HepG2 (cell line): Measurements from ENCODE around the gene ATG13. TPM values are rescaled to one million over a fixed set of nuclear protein-coding genes. Genes with fewer than 3 reads are reported as not detected.

Source experiments
- BCL6 ChIP-seq: IDR thresholded peaks from 2 replicates; pipeline ENCODE4 v1.6.1; 2016; ENCODE audit warnings: missing genetic modification reagents, missing compliant biosample characterization
- DR1 ChIP-seq: sonication (generic); formaldehyde crosslinking; IDR thresholded peaks from 2 replicates; pipeline ENCODE4 v1.8.0; 2021; ENCODE audit warnings: mild to moderate bottlenecking, missing genetic modification reagents, inconsistent platforms
- FOSL2 ChIP-seq: sonication (generic); formaldehyde crosslinking; IDR thresholded peaks from 2 replicates; pipeline ENCODE4 v1.4.0; 2020; ENCODE audit warnings: missing genetic modification reagents
- HDAC2 ChIP-seq: sonication (generic); formaldehyde crosslinking; IDR thresholded peaks from 2 replicates; pipeline ENCODE4 v1.4.0; 2020; ENCODE audit warnings: missing genetic modification reagents
- MXD4 ChIP-seq: IDR thresholded peaks from 2 replicates; pipeline ENCODE4 v1.6.1; 2016; ENCODE audit warnings: mild to moderate bottlenecking, missing biosample characterization, missing genetic modification reagents
- RXRA ChIP-seq: sonication (generic); formaldehyde crosslinking; IDR thresholded peaks from 2 replicates; pipeline ENCODE4 v1.5.1; 2020; ENCODE audit warnings: missing genetic modification reagents
- SALL1 ChIP-seq: sonication (generic); formaldehyde crosslinking; IDR thresholded peaks from 2 replicates; pipeline ENCODE4 v1.8.0; 2022; ENCODE audit warnings: mild to moderate bottlenecking, missing genetic modification reagents
- SIN3A ChIP-seq: IDR thresholded peaks from 2 replicates; pipeline ENCODE4 v1.6.1; 2011; ENCODE audit warnings: low read depth, mild to moderate bottlenecking, control low read depth, low read length, borderline replicate concordance
- SMARCC2 ChIP-seq: fragments of 450-650 bp; IDR thresholded peaks from 2 replicates; pipeline ENCODE4 v1.6.1; 2017; ENCODE audit warnings: antibody characterized with exemption, mild to moderate bottlenecking
- WIZ ChIP-seq: sonication (generic); formaldehyde crosslinking; IDR thresholded peaks from 2 replicates; pipeline ENCODE4 v1.5.1; 2020; ENCODE audit warnings: mild to moderate bottlenecking, missing genetic modification reagents
- YY1 ChIP-seq: IDR thresholded peaks from 2 replicates; pipeline ENCODE4 v1.6.1; 2011; ENCODE audit warnings: low read length, low read depth, moderate library complexity, mild to moderate bottlenecking; ENCODE audit not compliant: insufficient read depth, insufficient replicate concordance
- ZNF773 ChIP-seq: sonication (generic); formaldehyde crosslinking; IDR thresholded peaks from 2 replicates; pipeline ENCODE4 v1.4.0; 2020; ENCODE audit warnings: missing genetic modification reagents, borderline replicate concordance
- polyA plus RNA-seq, 8 experiments: library from polyadenylated mRNA; depleted of rRNA in 3 of 8; stranded (reverse) in 7 of 8; unstranded in 1 of 8; fragments of >200 nt; fragmentation: Illumina TruSeq in 4 of 8; extraction: Trizol in 4 of 8; gene quantifications; 2 replicates each; pipeline versions ENCODE4 v1.2.1 to v1.2.3, GENCODE V29; 2011 to 2016; ENCODE audit warnings: low read depth in 4 of 8, missing spikeins in 1 of 8, mixed read lengths in 1 of 8; ENCODE audit not compliant: insufficient read depth in 1 of 8
- total RNA-seq, 5 experiments: library from RNA; depleted of rRNA; stranded (reverse); fragments of >200 nt; fragmentation: Illumina TruSeq; extraction: Trizol; gene quantifications; 2 replicates each; pipeline ENCODE4 v1.2.3, GENCODE V29; 2016; ENCODE audit warnings: low read depth in 1 of 5
- TF ChIP-seq, protein P1 (sequence below): sonication (generic); formaldehyde crosslinking; IDR thresholded peaks from 2 replicates; pipeline ENCODE4 v1.4.0; 2020; ENCODE audit warnings: mild to moderate bottlenecking, missing genetic modification reagents
- TF ChIP-seq, protein P2 (sequence below), 2 experiments: sonication (generic) in 1 of 2; formaldehyde crosslinking in 1 of 2; IDR thresholded peaks; 2 replicates each; pipeline versions ENCODE4 v1.5.1 to v1.6.1; 2011 to 2020; ENCODE audit warnings: borderline replicate concordance in 1 of 2, low read depth in 1 of 2, low read length in 1 of 2, mild to moderate bottlenecking in 1 of 2, missing genetic modification reagents in 1 of 2, moderate library complexity in 1 of 2
- TF ChIP-seq, protein P3 (sequence below): sonication (generic); formaldehyde crosslinking; IDR thresholded peaks from 2 replicates; pipeline ENCODE4 v1.4.0; 2020; ENCODE audit warnings: mild to moderate bottlenecking, missing genetic modification reagents

Gene ATG13
- total and polyA plus RNA-seq, 2 of the 13 experiments (the other 11 are each of a cell fraction or from before 2014, with no cell fraction given): 55.0 to 77.3 TPM

DNA sequence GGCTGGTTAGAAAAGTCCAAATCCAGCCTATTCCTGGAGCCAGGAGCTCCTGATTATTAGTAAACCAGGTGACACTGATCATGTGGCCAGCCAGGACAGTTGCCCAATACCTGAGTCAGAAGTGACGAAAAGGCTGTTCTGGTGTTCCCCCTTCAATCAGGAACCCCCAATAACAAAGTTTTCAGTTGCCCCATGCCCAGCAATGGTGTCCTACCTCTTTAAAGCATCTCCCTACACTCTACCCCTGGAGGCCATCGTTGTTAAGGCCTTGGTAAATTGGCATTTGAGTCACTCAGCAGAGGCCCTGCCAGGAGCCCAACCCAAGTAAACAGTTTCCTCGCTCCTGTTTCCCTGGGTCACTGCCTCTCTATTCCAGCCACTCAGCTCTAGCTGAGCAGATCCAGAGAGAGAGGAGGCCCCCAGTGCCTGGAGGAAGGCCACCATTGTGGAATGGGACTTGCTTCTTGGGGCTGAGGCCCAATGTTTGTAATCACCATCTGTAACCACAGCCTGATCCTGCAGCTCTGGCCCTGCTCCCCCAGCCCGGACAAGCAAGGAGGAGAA, 58.0 kb downstream of the ATG13 start (continued):
- TF ChIP-seq, protein P1, sequence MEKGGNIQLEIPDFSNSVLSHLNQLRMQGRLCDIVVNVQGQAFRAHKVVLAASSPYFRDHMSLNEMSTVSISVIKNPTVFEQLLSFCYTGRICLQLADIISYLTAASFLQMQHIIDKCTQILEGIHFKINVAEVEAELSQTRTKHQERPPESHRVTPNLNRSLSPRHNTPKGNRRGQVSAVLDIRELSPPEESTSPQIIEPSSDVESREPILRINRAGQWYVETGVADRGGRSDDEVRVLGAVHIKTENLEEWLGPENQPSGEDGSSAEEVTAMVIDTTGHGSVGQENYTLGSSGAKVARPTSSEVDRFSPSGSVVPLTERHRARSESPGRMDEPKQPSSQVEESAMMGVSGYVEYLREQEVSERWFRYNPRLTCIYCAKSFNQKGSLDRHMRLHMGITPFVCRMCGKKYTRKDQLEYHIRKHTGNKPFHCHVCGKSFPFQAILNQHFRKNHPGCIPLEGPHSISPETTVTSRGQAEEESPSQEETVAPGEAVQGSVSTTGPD (CRISPR knock-in tag): peak; percentile 71; the same call in 1 of the 2 replicates
- 0 out of 2 replicates have a peak, but pooled peaks have one; percentile 26 for TF ChIP-seq MXD4 (CRISPR knock-in tag)
- TF ChIP-seq, protein P2, sequence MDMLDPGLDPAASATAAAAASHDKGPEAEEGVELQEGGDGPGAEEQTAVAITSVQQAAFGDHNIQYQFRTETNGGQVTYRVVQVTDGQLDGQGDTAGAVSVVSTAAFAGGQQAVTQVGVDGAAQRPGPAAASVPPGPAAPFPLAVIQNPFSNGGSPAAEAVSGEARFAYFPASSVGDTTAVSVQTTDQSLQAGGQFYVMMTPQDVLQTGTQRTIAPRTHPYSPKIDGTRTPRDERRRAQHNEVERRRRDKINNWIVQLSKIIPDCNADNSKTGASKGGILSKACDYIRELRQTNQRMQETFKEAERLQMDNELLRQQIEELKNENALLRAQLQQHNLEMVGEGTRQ (IDR thresholded peaks at IDR 0.05; ENCODE audit: low read depth, low read length): peak; percentile 69
- TF ChIP-seq, protein P2 (CRISPR knock-in tag; IDR thresholded peaks at IDR 0.05; ENCODE audit: borderline replicate concordance): peak; percentile 51; the same call in 1 of the 2 replicates
- no peak for TF ChIP-seq BCL6 (CRISPR knock-in tag)
- 0 out of 2 replicates have a peak, but pooled peaks have one; percentile 12 for TF ChIP-seq SALL1
- no peak for TF ChIP-seq HDAC2
- TF ChIP-seq SIN3A: 0 out of 2 replicates have a peak, but pooled peaks have one; percentile 48
- TF ChIP-seq, protein P3, sequence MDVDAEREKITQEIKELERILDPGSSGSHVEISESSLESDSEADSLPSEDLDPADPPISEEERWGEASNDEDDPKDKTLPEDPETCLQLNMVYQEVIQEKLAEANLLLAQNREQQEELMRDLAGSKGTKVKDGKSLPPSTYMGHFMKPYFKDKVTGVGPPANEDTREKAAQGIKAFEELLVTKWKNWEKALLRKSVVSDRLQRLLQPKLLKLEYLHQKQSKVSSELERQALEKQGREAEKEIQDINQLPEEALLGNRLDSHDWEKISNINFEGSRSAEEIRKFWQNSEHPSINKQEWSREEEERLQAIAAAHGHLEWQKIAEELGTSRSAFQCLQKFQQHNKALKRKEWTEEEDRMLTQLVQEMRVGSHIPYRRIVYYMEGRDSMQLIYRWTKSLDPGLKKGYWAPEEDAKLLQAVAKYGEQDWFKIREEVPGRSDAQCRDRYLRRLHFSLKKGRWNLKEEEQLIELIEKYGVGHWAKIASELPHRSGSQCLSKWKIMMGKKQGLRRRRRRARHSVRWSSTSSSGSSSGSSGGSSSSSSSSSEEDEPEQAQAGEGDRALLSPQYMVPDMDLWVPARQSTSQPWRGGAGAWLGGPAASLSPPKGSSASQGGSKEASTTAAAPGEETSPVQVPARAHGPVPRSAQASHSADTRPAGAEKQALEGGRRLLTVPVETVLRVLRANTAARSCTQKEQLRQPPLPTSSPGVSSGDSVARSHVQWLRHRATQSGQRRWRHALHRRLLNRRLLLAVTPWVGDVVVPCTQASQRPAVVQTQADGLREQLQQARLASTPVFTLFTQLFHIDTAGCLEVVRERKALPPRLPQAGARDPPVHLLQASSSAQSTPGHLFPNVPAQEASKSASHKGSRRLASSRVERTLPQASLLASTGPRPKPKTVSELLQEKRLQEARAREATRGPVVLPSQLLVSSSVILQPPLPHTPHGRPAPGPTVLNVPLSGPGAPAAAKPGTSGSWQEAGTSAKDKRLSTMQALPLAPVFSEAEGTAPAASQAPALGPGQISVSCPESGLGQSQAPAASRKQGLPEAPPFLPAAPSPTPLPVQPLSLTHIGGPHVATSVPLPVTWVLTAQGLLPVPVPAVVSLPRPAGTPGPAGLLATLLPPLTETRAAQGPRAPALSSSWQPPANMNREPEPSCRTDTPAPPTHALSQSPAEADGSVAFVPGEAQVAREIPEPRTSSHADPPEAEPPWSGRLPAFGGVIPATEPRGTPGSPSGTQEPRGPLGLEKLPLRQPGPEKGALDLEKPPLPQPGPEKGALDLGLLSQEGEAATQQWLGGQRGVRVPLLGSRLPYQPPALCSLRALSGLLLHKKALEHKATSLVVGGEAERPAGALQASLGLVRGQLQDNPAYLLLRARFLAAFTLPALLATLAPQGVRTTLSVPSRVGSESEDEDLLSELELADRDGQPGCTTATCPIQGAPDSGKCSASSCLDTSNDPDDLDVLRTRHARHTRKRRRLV (CRISPR knock-in tag): 0 out of 2 replicates have a peak, but pooled peaks have one; percentile 52
- TF ChIP-seq YY1: peak; percentile 9
- no peak for TF ChIP-seq SMARCC2
- TF ChIP-seq RXRA: no peak
- TF ChIP-seq FOSL2 (CRISPR knock-in tag): peak; percentile 46; the same call in 1 of the 2 replicates
- TF ChIP-seq DR1 (CRISPR knock-in tag): 0 out of 2 replicates have a peak, but pooled peaks have one; percentile 40
- TF ChIP-seq WIZ (CRISPR knock-in tag): no peak
- TF ChIP-seq ZNF773 (CRISPR knock-in tag): no peak
- TF ChIP-seq, all 625 proteins: peak for 35
